Smooth muscle cell (in vitro differentiated cells): ENCODE data around the gene HEATR3. TPM values are rescaled to one million over a fixed set of nuclear protein-coding genes. Genes with fewer than 3 reads are reported as not detected.

Experiments used
- DNase-seq: peaks from one replicate; lab custom pipeline; 2025; ENCODE audit not compliant: unreplicated experiment; lab: John Stamatoyannopoulos, UW
- H2AFZ ChIP-seq: fragments of 200-600 bp; sonication (generic); 2 replicates; pipeline ENCODE4 v1.6.0; 2016; ENCODE audit warnings: antibody characterized with exemption, low read depth, mild to moderate bottlenecking
- H3F3A ChIP-seq: fragments of 200-600 bp; sonication (generic); 2 replicates; pipeline ENCODE4 v1.6.0; 2017; ENCODE audit warnings: antibody characterized with exemption, low read depth
- H3K27ac ChIP-seq: fragments of 200-600 bp; sonication (generic); 2 replicates; pipeline ENCODE4 v1.5.1; 2016; ENCODE audit warnings: low read depth, mild to moderate bottlenecking
- H3K27me3 ChIP-seq: fragments of 200-600 bp; sonication (generic); 2 replicates; pipeline ENCODE4 v1.6.1; 2016; ENCODE audit warnings: low read depth, mild to moderate bottlenecking
- H3K36me3 ChIP-seq: fragments of 200-600 bp; sonication (generic); 2 replicates; pipeline ENCODE4 v1.5.1; 2016; ENCODE audit warnings: low read depth
- H3K4me1 ChIP-seq: fragments of 200-600 bp; sonication (generic); 2 replicates; pipeline ENCODE4 v1.5.1; 2016; ENCODE audit warnings: low read depth
- H3K4me2 ChIP-seq: fragments of 200-600 bp; sonication (generic); 2 replicates; pipeline ENCODE4 v1.6.0; 2016; ENCODE audit warnings: mild to moderate bottlenecking
- H3K4me3 ChIP-seq: fragments of 200-600 bp; sonication (generic); 2 replicates; pipeline ENCODE4 v1.5.1; 2016; ENCODE audit warnings: mild to moderate bottlenecking
- H3K79me2 ChIP-seq: fragments of 200-600 bp; sonication (generic); 2 replicates; pipeline ENCODE4 v1.6.0; 2016; ENCODE audit warnings: low read depth, mild to moderate bottlenecking
- H3K9ac ChIP-seq: fragments of 200-600 bp; sonication (generic); 2 replicates; pipeline ENCODE4 v1.6.0; 2016; ENCODE audit warnings: low read depth
- H3K9me3 ChIP-seq: fragments of 200-600 bp; sonication (generic); replicated peaks from 2 replicates; pipeline ENCODE4 v1.5.1; 2016; ENCODE audit warnings: low read depth
- H4K20me1 ChIP-seq: fragments of 200-600 bp; sonication (generic); 2 replicates; pipeline ENCODE4 v1.6.0; 2016; ENCODE audit warnings: low read depth
- CTCF ChIP-seq: fragments of 200-600 bp; sonication (generic); IDR thresholded peaks from 2 replicates; pipeline ENCODE4 v1.5.1; 2017; ENCODE audit warnings: borderline replicate concordance, mild to moderate bottlenecking, antibody characterized with exemption; ENCODE audit not compliant: insufficient read depth, poor library complexity, severe bottlenecking
- WGBS: methylation state at CpG from one replicate; pipeline ENCODE4 v1.1.7; 2016; ENCODE audit warnings: low lambda C conversion rate; 5-methylcytosine and 5-hydroxymethylcytosine counted together
- polyA plus RNA-seq: library from polyadenylated mRNA; unstranded; fragments of >200 nt; fragmentation: Nextera tagmentation; extraction: Ambion mirVana; gene quantifications from 2 replicates; pipeline ENCODE4 v1.2.1, GENCODE V29; 2016
- total RNA-seq: library from RNA; depleted of rRNA; stranded (reverse); fragments of >200 nt; gene quantifications from 2 replicates; pipeline ENCODE4 v1.2.3, GENCODE V29; 2014

HEATR3 gene
- total and polyA plus RNA-seq, 2 experiments from 2014 or later: 3.6 to 9.1 TPM

GRCh38 chr16:50040018-50040417, 25.8 kb upstream of the HEATR3 start:
- Histone ChIP-seq H3K4me3 (no peak overlapping the region), H3K27me3 (peaks cover 9% of the 10 kb centered on the region), H2AFZ (no peak overlapping the region), H3K9me3 (no peaks in the 10 kb centered on the region), H3K79me2 (no peaks in the 10 kb centered on the region), H3K36me3 (peaks cover 11% of the 10 kb centered on the region), H3F3A (peaks cover 13% of the 10 kb centered on the region), H3K4me1 (no peaks in the 10 kb centered on the region), H3K9ac (no peak overlapping the region), H3K27ac (no peak overlapping the region), H4K20me1 (no peaks in the 10 kb centered on the region), H3K4me2 (peak overlapping the region; percentile 44)
- no peak for TF ChIP-seq CTCF
- WGBS: 23% methylated on average over 8 of the region's 8 CpGs
- no peak for DNase-seq

- no peak overlapping the region for H3K9ac ChIP-seq
- H4K20me1 ChIP-seq: no peaks in the 10 kb centered on the region
- H3K79me2 ChIP-seq: no peaks in the 10 kb centered on the region
- peaks cover 9% of the 10 kb centered on the region for H3K27me3 ChIP-seq
- DNase-seq: no peak
- H3K36me3 ChIP-seq: peaks cover 7% of the 10 kb centered on the region
- no peak overlapping the region for H2AFZ ChIP-seq
- H3F3A ChIP-seq: peaks cover 13% of the 10 kb centered on the region
- H3K9me3 ChIP-seq: no peaks in the 10 kb centered on the region
- no peak overlapping the region for H3K4me3 ChIP-seq
- H3K4me1 ChIP-seq: no peaks in the 10 kb centered on the region
- 79% methylated on average over 1 of the region's 1 CpG for WGBS
- TF ChIP-seq CTCF: no peak
- H3K27ac ChIP-seq: no peak overlapping the region
- no peak overlapping the region for H3K4me2 ChIP-seq
These were observed 25.1 kb upstream of the HEATR3 start for GRCh38 chr16:50040710-50041109.

- no peak for DNase-seq
- H3K9ac ChIP-seq: no peak overlapping the region
- H4K20me1 ChIP-seq: no peaks in the 10 kb centered on the region
- no peak overlapping the region for H3K27ac ChIP-seq
- 85% methylated on average over 5 of the region's 5 CpGs for WGBS
- H3K4me3 ChIP-seq: no peak overlapping the region
- H3K27me3 ChIP-seq: peaks cover 9% of the 10 kb centered on the region
- H2AFZ ChIP-seq: no peak overlapping the region
- no peaks in the 10 kb centered on the region for H3F3A ChIP-seq
- no peaks in the 10 kb centered on the region for H3K9me3 ChIP-seq
- TF ChIP-seq CTCF: no peak
- H3K4me1 ChIP-seq: no peaks in the 10 kb centered on the region
- no peak overlapping the region for H3K4me2 ChIP-seq
- H3K36me3 ChIP-seq: no peaks in the 10 kb centered on the region
- no peaks in the 10 kb centered on the region for H3K79me2 ChIP-seq
These were observed 22.4 kb upstream of the HEATR3 start for GRCh38 chr16:50043358-50043757.

GRCh38 chr16:50045412-50045811, 20.4 kb upstream of the HEATR3 start:
- Histone ChIP-seq H3K4me1 (no peaks in the 10 kb centered on the region), H3K27ac (no peak overlapping the region), H3K9me3 (no peaks in the 10 kb centered on the region), H3K9ac (no peak overlapping the region), H3K4me3 (no peak overlapping the region), H4K20me1 (no peaks in the 10 kb centered on the region), H3K36me3 (no peaks in the 10 kb centered on the region), H3K79me2 (no peaks in the 10 kb centered on the region), H2AFZ (no peak overlapping the region), H3F3A (no peaks in the 10 kb centered on the region), H3K27me3 (peaks cover 9% of the 10 kb centered on the region), H3K4me2 (no peak overlapping the region)
- no peak for DNase-seq
- TF ChIP-seq CTCF: no peak
- WGBS: 82% methylated on average over 4 of the region's 4 CpGs
